Neuronal stem cell (in vitro differentiated cells): ENCODE data around the gene FLOT2.

ENCODE experiments used
- DNase-seq: peaks from one replicate; pipeline ENCODE4 v3.0.0-alpha.2; 2013; ENCODE audit warnings: low spot score
- H2AFZ ChIP-seq: one replicate; pipeline ENCODE4 v1.6.1; 2013; ENCODE audit warnings: mild to moderate bottlenecking, low read length, inconsistent platforms
- H2AK5ac ChIP-seq: 2 replicates; pipeline ENCODE4 v1.6.1; 2013; ENCODE audit warnings: low read depth, mild to moderate bottlenecking, inconsistent platforms, low read length, moderate library complexity, mixed read lengths
- H2BK120ac ChIP-seq: 2 replicates; pipeline ENCODE4 v1.6.1; 2013; ENCODE audit warnings: low read depth, mild to moderate bottlenecking, inconsistent platforms, low read length, moderate library complexity, mixed read lengths
- H2BK12ac ChIP-seq: one replicate; pipeline ENCODE4 v1.6.1; 2013; ENCODE audit warnings: low read length, inconsistent platforms
- H2BK15ac ChIP-seq: 2 replicates; pipeline ENCODE4 v1.6.1; 2013; ENCODE audit warnings: mild to moderate bottlenecking, low read length, inconsistent platforms, mixed read lengths
- H2BK5ac ChIP-seq: one replicate; pipeline ENCODE4 v1.6.1; 2013; ENCODE audit warnings: inconsistent platforms, mild to moderate bottlenecking, low read length, moderate library complexity
- H3K14ac ChIP-seq: one replicate; pipeline ENCODE4 v1.6.1; 2013; ENCODE audit warnings: low read length, inconsistent platforms
- H3K18ac ChIP-seq: 2 replicates; pipeline ENCODE4 v1.6.1; 2013; ENCODE audit warnings: low read length, inconsistent platforms
- H3K23ac ChIP-seq: 2 replicates; pipeline ENCODE4 v1.6.1; 2013; ENCODE audit warnings: low read depth, mild to moderate bottlenecking, mixed read lengths, low read length, inconsistent platforms; ENCODE audit not compliant: poor library complexity
- H3K27ac ChIP-seq: replicated peaks from 3 replicates; pipeline ENCODE4 v1.5.1; 2013; ENCODE audit warnings: low read length, inconsistent platforms
- H3K27me3 ChIP-seq, 3 experiments: 2 replicates each; pipeline ENCODE4 v1.6.1; 2013; ENCODE audit warnings: low read length in 3 of 3, mild to moderate bottlenecking in 2 of 3, inconsistent platforms in 1 of 3, low read depth in 1 of 3, mixed read lengths in 1 of 3, moderate library complexity in 1 of 3; ENCODE audit not compliant: control insufficient read depth in 3 of 3, insufficient read depth in 3 of 3
- H3K36me3 ChIP-seq, 2 donors: replicated peaks in 1 of 2; 2 replicates each; pipeline ENCODE4 v1.6.1; 2013; ENCODE audit warnings: low read length in 2 of 2; ENCODE audit not compliant: control insufficient read depth in 2 of 2, insufficient read depth in 2 of 2
- H3K4ac ChIP-seq: 2 replicates; pipeline ENCODE4 v1.6.1; 2013; ENCODE audit warnings: inconsistent platforms, mild to moderate bottlenecking, low read length, moderate library complexity
- H3K4me1 ChIP-seq, 2 donors: 1 replicate in 1 of 2; 2 replicates in 1 of 2; pipeline ENCODE4 v1.6.1; 2013; ENCODE audit warnings: low read length in 2 of 2, low read depth in 1 of 2; ENCODE audit not compliant: control insufficient read depth in 2 of 2, insufficient read depth in 1 of 2
- H3K4me2 ChIP-seq: one replicate; pipeline ENCODE4 v1.6.1; 2013; ENCODE audit warnings: mild to moderate bottlenecking, low read length, inconsistent platforms; ENCODE audit not compliant: insufficient read depth, poor library complexity, severe bottlenecking
- H3K4me3 ChIP-seq, 2 donors: 2 replicates each; pipeline ENCODE4 v1.5.1; 2013; ENCODE audit warnings: low read length in 2 of 2, mild to moderate bottlenecking in 2 of 2, inconsistent platforms in 1 of 2, moderate library complexity in 1 of 2
- H3K79me1 ChIP-seq: one replicate; pipeline ENCODE4 v1.6.1; 2013; ENCODE audit warnings: low read depth, mild to moderate bottlenecking, inconsistent platforms, low read length, moderate library complexity
- H3K9ac ChIP-seq: one replicate; pipeline ENCODE4 v1.6.1; 2013; ENCODE audit warnings: mild to moderate bottlenecking, low read depth, low read length, inconsistent platforms; ENCODE audit not compliant: poor library complexity
- H3K9me3 ChIP-seq, 2 donors: replicated peaks in 1 of 2; 2 replicates each; pipeline versions ENCODE3 to v1.6.1; 2013; ENCODE audit warnings: low read length in 2 of 2, mild to moderate bottlenecking in 2 of 2, inconsistent platforms in 1 of 2, low read depth in 1 of 2, mixed read lengths in 1 of 2, moderate library complexity in 1 of 2; ENCODE audit not compliant: control insufficient read depth in 2 of 2, insufficient read depth in 1 of 2
- H4K8ac ChIP-seq: one replicate; pipeline ENCODE4 v1.6.1; 2013; ENCODE audit warnings: low read depth, mild to moderate bottlenecking, inconsistent platforms, low read length, moderate library complexity
- H4K91ac ChIP-seq: one replicate; pipeline ENCODE4 v1.6.1; 2013; ENCODE audit warnings: low read length, low read depth, mild to moderate bottlenecking, inconsistent platforms; ENCODE audit not compliant: poor library complexity
- WGBS, 2 donors: extraction: QIAGEN DNeasy Blood & Tissue Kit; methylation state at CpG; one replicate each; pipeline ENCODE4 v1.1.7; 2013; ENCODE audit warnings: missing lambda C conversion rate in 2 of 2, mixed read lengths in 1 of 2; ENCODE audit not compliant: insufficient read length in 2 of 2, insufficient replicate concordance in 1 of 2; ENCODE audit errors: extremely low coverage in 2 of 2; 5-methylcytosine and 5-hydroxymethylcytosine counted together

Gene FLOT2

DNA sequence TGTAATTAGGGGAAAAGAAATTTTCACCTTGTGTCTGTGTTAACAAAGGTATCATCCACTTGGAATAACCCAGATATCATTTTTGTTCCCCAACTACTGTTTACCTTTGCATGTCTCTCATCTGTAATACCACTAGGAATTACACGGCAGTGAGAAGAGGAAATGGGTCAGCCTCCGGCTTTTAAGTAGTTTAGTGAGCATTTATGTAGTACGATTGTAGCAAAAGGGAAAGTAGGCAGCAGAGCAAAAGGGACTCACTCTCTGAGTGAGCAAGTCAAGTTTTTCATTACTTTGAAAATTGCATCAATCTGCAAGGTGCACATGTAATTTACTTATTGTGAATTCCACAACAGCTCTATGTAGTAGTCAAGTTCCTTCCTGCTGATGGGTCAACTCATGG is 42.6 kb upstream of the FLOT2 start:
- H3K9ac ChIP-seq: no peak overlapping the region
- DNase-seq: no peak
- no peak overlapping the region for H4K91ac ChIP-seq
- peaks cover 0 to 72% of the 10 kb centered on the region in 2 donors for H3K36me3 ChIP-seq
- H4K8ac ChIP-seq: no peak overlapping the region
- H2BK5ac ChIP-seq: no peak overlapping the region
- H3K23ac ChIP-seq: no peak overlapping the region
- no peak overlapping the region for H3K18ac ChIP-seq
- H3K4ac ChIP-seq: no peak overlapping the region
- H3K79me1 ChIP-seq: no peaks in the 10 kb centered on the region
- no CpG with 5 or more reads among the region's 3 CpGs for WGBS, 2 donors
- H3K14ac ChIP-seq: no peak overlapping the region
- H2BK120ac ChIP-seq: no peak overlapping the region
- H3K4me1 ChIP-seq: peaks cover 25 to 45% of the 10 kb centered on the region in 2 donors
- no peak overlapping the region for H3K27ac ChIP-seq
- H2BK15ac ChIP-seq: no peak overlapping the region
- H2AK5ac ChIP-seq: no peak overlapping the region
- H3K4me2 ChIP-seq: no peak overlapping the region
- H3K27me3 ChIP-seq: no peaks in the 10 kb centered on the region
- no peak overlapping the region for H2AFZ ChIP-seq
- H2BK12ac ChIP-seq: no peak overlapping the region
- H3K9me3 ChIP-seq: peaks cover 0 to 4% of the 10 kb centered on the region in 2 donors
- H3K4me3 ChIP-seq: no peak overlapping the region

DNA sequence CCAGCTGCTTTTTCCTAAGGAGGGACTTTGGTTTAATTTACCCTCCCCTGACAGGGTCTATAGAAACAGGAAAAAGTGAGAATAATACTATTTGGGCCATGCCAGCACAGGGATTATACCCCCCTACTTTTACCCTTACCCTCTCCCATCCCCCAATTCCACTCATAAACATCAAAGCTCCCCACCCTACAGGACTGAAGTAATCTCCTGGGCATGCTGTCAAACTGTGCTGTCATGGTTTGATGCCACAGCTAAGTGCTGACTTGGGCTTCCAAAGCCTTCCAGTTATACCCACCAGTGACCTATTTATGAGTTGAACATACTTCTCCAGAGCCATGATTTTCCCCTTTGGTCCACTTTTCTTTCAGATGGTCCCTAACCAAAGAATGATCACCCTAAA is 41.0 kb upstream of the FLOT2 start:
- Histone ChIP-seq H2BK12ac (no peak overlapping the region), H3K14ac (no peak overlapping the region), H2AK5ac (no peak overlapping the region), H2BK15ac (no peak overlapping the region), H3K4me1 (peaks cover 25 to 45% of the 10 kb centered on the region in 2 donors), H3K4ac (no peak overlapping the region), H3K36me3 (peaks cover 0 to 69% of the 10 kb centered on the region in 2 donors), H3K18ac (no peak overlapping the region), H3K9me3 (peaks cover 0 to 2% of the 10 kb centered on the region in 2 donors), H3K4me3 (no peak overlapping the region), H3K27me3 (no peaks in the 10 kb centered on the region), H3K79me1 (no peaks in the 10 kb centered on the region), H2BK5ac (no peak overlapping the region), H2AFZ (no peak overlapping the region), H2BK120ac (no peak overlapping the region), H4K91ac (no peak overlapping the region), H3K4me2 (no peak overlapping the region), H3K23ac (no peak overlapping the region), H3K9ac (no peak overlapping the region), H4K8ac (no peak overlapping the region), H3K27ac (no peak overlapping the region)
- DNase-seq: no peak

DNA sequence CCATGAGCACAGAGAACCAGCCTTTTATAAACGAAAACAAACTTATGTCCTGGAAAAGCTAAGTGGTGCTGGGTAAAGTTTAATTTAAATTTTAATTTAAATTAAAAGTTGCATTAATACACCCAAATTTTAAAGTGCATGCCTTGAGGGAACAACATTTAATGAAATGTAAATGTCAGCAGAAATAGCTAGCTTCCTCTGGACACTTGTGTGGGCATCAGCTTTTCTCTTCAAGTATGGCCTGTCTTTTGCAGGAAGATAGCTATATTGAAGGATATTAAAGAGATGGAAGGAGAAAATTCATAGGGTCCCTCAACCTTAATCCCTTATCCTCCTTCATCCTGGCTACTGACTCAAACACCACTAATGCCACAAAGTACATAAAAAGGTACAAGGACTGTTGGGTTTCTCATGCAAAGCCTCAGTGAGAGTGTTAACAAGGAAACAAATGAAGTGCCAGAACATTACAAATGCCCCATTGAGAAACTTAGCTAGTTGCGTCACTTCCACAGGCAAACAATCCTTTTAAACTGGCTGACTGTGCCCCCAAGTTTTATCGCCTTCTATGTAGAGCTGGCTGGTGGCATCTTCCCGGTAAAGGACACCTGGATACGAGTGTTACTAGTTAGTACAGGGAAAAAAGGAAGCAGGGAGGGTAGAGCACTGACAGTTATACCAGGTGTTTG is 39.7 kb upstream of the FLOT2 start:
- no peaks in the 10 kb centered on the region for H3K9me3 ChIP-seq
- H3K14ac ChIP-seq: no peak overlapping the region
- H3K27me3 ChIP-seq: no peaks in the 10 kb centered on the region
- no peak for DNase-seq
- no peak overlapping the region for H2BK120ac ChIP-seq
- no peak overlapping the region for H3K9ac ChIP-seq
- no peak overlapping the region for H2AFZ ChIP-seq
- WGBS, 2 donors: no CpG with 5 or more reads among the region's 5 CpGs
- no peaks in the 10 kb centered on the region for H3K79me1 ChIP-seq
- H3K27ac ChIP-seq: no peak overlapping the region
- H3K4ac ChIP-seq: no peak overlapping the region
- peaks cover 25 to 45% of the 10 kb centered on the region in 2 donors for H3K4me1 ChIP-seq
- H3K23ac ChIP-seq: no peak overlapping the region
- H2AK5ac ChIP-seq: no peak overlapping the region
- H2BK5ac ChIP-seq: no peak overlapping the region
- no peak overlapping the region for H3K4me3 ChIP-seq
- H3K36me3 ChIP-seq: peaks cover 0 to 73% of the 10 kb centered on the region in 2 donors
- no peak overlapping the region for H3K4me2 ChIP-seq
- no peak overlapping the region for H2BK12ac ChIP-seq
- no peak overlapping the region for H4K8ac ChIP-seq
- H4K91ac ChIP-seq: no peak overlapping the region
- H2BK15ac ChIP-seq: no peak overlapping the region
- no peak overlapping the region for H3K18ac ChIP-seq

DNA sequence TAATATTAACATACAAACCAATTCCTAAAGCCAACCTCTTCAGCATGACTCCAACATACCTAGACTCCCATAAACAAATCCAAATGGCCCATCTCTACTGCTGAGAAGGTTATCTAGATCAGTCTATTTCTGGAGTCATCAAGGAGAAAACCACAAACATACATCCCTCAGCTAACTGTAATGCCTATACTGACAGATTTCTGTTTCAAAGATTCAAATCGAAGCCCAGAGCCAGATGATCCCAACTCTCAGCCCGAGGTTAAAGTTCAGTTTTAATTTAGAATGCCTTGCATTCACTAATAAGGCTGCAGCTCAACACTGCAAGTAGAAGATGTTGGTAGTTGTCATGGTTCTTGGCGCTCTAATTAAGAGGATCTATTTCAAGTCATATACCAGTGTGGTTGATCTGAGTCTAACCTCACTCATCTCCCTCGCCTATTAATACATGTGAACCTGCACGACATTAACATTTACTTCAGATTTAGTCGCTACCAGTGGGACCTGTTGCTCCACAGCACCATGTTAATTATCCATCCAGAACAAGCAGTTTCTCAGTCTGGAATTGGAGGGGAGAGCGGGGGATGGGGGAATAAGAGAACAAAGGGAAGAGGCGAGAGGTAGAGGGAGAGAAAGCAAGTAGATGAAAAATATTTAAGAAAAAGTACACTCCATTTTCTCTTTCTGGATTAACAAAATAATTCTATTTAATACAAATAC is 38.4 kb upstream of the FLOT2 start:
- Histone ChIP-seq H3K9ac (no peak overlapping the region), H3K27me3 (no peaks in the 10 kb centered on the region), H2BK15ac (no peak overlapping the region), H2BK12ac (no peak overlapping the region), H3K4me2 (no peak overlapping the region), H2BK5ac (no peak overlapping the region), H3K4ac (no peak overlapping the region), H3K14ac (no peak overlapping the region), H4K8ac (no peak overlapping the region), H3K36me3 (peaks cover 0 to 72% of the 10 kb centered on the region in 2 donors), H2AK5ac (no peak overlapping the region), H3K23ac (no peak overlapping the region), H3K9me3 (no peaks in the 10 kb centered on the region), H3K79me1 (no peaks in the 10 kb centered on the region), H3K4me1 (peaks cover 25 to 39% of the 10 kb centered on the region in 2 donors), H4K91ac (no peak overlapping the region), H3K4me3 (no peak overlapping the region), H3K27ac (no peak overlapping the region), H3K18ac (no peak overlapping the region), H2AFZ (no peak overlapping the region), H2BK120ac (no peak overlapping the region)
- DNase-seq: no peak
- WGBS, 2 donors: no CpG with 5 or more reads among the region's 8 CpGs
